WTC11 (cell line): Measurements from ENCODE around the gene GCSAM. TPM values are rescaled to one million over a fixed set of nuclear protein-coding genes. Genes with fewer than 3 reads are reported as not detected.
A peak's percentile ranks its signal among the peaks of the same experiment; 100 is the strongest.

Experiments
- ATAC-seq: fragments of 200-7000 bp; cut with Tn5 transposase; 2 replicates; pipeline ENCODE4 v1.10.0; 2021; ENCODE audit warnings: mild to moderate bottlenecking, moderate library complexity
- CTCF ChIA-PET: fragments of 300-600 bp; sonication (Branson Sonifier 250); formaldehyde crosslinking; loops from one replicate; lab custom pipeline; 2021; ENCODE audit warnings: antibody characterized with exemption; lab: Charles Lee
- POLR2A ChIA-PET: fragments of 350-600 bp; sonication (Branson Sonifier 250); formaldehyde crosslinking; loops from one replicate; lab custom pipeline; 2021; ENCODE audit warnings: antibody characterized with exemption; lab: Charles Lee
- DNase-seq: peaks from one replicate; pipeline ENCODE4 v3.0.0; 2021; ENCODE audit warnings: low spot score
- H3K27ac Mint-ChIP-seq: 2 replicates; pipeline ENCODE4 v1.8.0; 2021; ENCODE audit warnings: mixed read lengths
- H3K27me3 Mint-ChIP-seq: 2 replicates; pipeline ENCODE4 v1.8.0; 2021; ENCODE audit warnings: low read depth, mild to moderate bottlenecking, moderate library complexity, mixed read lengths
- H3K36me3 Mint-ChIP-seq: 2 replicates; pipeline ENCODE4 v1.8.0; 2021; ENCODE audit warnings: mixed read lengths
- H3K4me1 Mint-ChIP-seq: 2 replicates; pipeline ENCODE4 v1.8.0; 2022; ENCODE audit warnings: mixed read lengths
- H3K4me3 Mint-ChIP-seq: 2 replicates; pipeline ENCODE4 v1.8.0; 2021; ENCODE audit warnings: mild to moderate bottlenecking, moderate library complexity, mixed read lengths
- H3K9me3 Mint-ChIP-seq: 2 replicates; pipeline ENCODE4 v1.8.0; 2021; ENCODE audit warnings: mixed read lengths
- CREM ChIP-seq: sonication (generic); formaldehyde crosslinking; IDR thresholded peaks from 2 replicates; pipeline ENCODE4 v1.8.1; 2022; ENCODE audit warnings: mild to moderate bottlenecking, missing genetic modification reagents, moderate library complexity
- EMX1 ChIP-seq: fragments of 250-450 bp; sonication (Bioruptor Pico); IDR thresholded peaks from 2 replicates; pipeline ENCODE4 v1.8.0; 2021; ENCODE audit warnings: mild to moderate bottlenecking
- ESRRA ChIP-seq: sonication (generic); formaldehyde crosslinking; IDR thresholded peaks from 2 replicates; pipeline ENCODE4 v1.8.1; 2022; ENCODE audit warnings: mild to moderate bottlenecking, missing genetic modification reagents, borderline replicate concordance
- IRF2 ChIP-seq: sonication (generic); formaldehyde crosslinking; IDR thresholded peaks from 2 replicates; pipeline ENCODE4 v1.8.0; 2022; ENCODE audit warnings: low read depth, missing genetic modification reagents, borderline replicate concordance
- KAT7 ChIP-seq: sonication (generic); formaldehyde crosslinking; IDR thresholded peaks from 2 replicates; pipeline ENCODE4 v1.8.1; 2023; ENCODE audit warnings: missing genetic modification reagents, mild to moderate bottlenecking, borderline replicate concordance
- PRRX2 ChIP-seq: fragments of 250-450 bp; sonication (Bioruptor Pico); IDR thresholded peaks from 2 replicates; pipeline ENCODE4 v1.8.0; 2021; ENCODE audit warnings: mild to moderate bottlenecking
- ZNF281 ChIP-seq: sonication (generic); formaldehyde crosslinking; IDR thresholded peaks from 2 replicates; pipeline ENCODE4 v1.8.0; 2023; ENCODE audit warnings: mild to moderate bottlenecking, missing genetic modification reagents
- total RNA-seq: library from RNA; stranded (reverse); gene quantifications from 3 replicates; pipeline ENCODE4 v1.2.3, GENCODE V29; 2021
- TF ChIP-seq, protein P1 (sequence below): fragments of 250-450 bp; sonication (Bioruptor Pico); IDR thresholded peaks from 2 replicates; pipeline ENCODE4 v1.9.0; 2021; ENCODE audit warnings: mild to moderate bottlenecking, borderline replicate concordance
- TF ChIP-seq, protein P2 (sequence below): fragments of 250-450 bp; sonication (Bioruptor Pico); IDR thresholded peaks from 2 replicates; pipeline ENCODE4 v1.9.0; 2021; ENCODE audit warnings: mild to moderate bottlenecking
- TF ChIP-seq, protein P3 (sequence below): sonication (generic); formaldehyde crosslinking; IDR thresholded peaks from 2 replicates; pipeline ENCODE4 v1.8.1; 2023; ENCODE audit warnings: mild to moderate bottlenecking, missing genetic modification reagents, moderate library complexity

GCSAM gene
- total RNA-seq, 1 experiment from 2014 or later, result 0.17 TPM

- TF ChIP-seq, protein P1, sequence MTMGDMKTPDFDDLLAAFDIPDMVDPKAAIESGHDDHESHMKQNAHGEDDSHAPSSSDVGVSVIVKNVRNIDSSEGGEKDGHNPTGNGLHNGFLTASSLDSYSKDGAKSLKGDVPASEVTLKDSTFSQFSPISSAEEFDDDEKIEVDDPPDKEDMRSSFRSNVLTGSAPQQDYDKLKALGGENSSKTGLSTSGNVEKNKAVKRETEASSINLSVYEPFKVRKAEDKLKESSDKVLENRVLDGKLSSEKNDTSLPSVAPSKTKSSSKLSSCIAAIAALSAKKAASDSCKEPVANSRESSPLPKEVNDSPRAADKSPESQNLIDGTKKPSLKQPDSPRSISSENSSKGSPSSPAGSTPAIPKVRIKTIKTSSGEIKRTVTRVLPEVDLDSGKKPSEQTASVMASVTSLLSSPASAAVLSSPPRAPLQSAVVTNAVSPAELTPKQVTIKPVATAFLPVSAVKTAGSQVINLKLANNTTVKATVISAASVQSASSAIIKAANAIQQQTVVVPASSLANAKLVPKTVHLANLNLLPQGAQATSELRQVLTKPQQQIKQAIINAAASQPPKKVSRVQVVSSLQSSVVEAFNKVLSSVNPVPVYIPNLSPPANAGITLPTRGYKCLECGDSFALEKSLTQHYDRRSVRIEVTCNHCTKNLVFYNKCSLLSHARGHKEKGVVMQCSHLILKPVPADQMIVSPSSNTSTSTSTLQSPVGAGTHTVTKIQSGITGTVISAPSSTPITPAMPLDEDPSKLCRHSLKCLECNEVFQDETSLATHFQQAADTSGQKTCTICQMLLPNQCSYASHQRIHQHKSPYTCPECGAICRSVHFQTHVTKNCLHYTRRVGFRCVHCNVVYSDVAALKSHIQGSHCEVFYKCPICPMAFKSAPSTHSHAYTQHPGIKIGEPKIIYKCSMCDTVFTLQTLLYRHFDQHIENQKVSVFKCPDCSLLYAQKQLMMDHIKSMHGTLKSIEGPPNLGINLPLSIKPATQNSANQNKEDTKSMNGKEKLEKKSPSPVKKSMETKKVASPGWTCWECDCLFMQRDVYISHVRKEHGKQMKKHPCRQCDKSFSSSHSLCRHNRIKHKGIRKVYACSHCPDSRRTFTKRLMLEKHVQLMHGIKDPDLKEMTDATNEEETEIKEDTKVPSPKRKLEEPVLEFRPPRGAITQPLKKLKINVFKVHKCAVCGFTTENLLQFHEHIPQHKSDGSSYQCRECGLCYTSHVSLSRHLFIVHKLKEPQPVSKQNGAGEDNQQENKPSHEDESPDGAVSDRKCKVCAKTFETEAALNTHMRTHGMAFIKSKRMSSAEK (CRISPR knock-in tag), result no peak
- TF ChIP-seq CREM (CRISPR knock-in tag) (no peak), IRF2 (CRISPR knock-in tag) (no peak), PRRX2 (CRISPR knock-in tag) (no peak), KAT7 (CRISPR knock-in tag) (no peak), ZNF281 (CRISPR knock-in tag) (no peak)
Observed at GRCh38 chr3:112093180-112093522, 39.9 kb downstream of the GCSAM start (continued).

DNA sequence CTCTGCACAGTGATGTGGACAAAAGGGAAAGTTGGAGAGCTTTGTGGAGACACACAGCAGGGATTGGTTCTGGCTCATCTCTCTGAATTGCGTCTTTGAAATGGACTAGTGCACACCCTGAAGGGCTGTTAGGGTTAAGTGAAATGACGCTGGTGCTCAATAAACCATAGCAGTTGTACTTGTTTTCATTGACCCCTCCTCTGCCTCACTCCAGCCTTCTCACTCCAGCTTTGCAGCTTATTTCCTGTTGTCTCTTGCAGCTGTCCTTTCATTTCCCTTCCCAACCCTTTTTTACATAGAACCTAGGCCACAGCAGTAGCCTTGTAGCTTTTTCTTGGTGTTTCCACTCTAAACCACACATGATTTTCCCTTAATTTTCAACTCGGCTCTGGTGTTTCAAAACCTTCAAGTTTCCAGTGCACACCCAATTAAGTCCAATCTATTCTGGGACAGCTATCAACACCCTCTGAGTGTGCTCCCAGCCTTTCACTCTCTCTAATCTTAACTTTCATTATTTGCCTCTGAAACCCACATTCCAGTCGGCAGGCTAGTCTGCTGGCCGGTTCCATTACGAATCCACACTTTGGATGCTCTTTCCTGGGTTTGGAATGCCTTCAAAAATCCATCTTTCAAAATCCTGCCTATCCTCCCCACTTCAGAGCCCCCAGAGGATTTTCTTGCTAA lies 40.4 kb downstream of the GCSAM start:
- H3K27ac Mint-ChIP-seq, result peak overlapping the region; percentile 69
- H3K4me1 Mint-ChIP-seq, result peaks cover 54% of the 10 kb centered on the region
- DNase-seq, result no peak
- peak; percentile 81 for ATAC-seq
- TF ChIP-seq EMX1 (CRISPR knock-in tag) (no peak), PRRX2 (CRISPR knock-in tag) (no peak)
- TF ChIP-seq, protein P2, sequence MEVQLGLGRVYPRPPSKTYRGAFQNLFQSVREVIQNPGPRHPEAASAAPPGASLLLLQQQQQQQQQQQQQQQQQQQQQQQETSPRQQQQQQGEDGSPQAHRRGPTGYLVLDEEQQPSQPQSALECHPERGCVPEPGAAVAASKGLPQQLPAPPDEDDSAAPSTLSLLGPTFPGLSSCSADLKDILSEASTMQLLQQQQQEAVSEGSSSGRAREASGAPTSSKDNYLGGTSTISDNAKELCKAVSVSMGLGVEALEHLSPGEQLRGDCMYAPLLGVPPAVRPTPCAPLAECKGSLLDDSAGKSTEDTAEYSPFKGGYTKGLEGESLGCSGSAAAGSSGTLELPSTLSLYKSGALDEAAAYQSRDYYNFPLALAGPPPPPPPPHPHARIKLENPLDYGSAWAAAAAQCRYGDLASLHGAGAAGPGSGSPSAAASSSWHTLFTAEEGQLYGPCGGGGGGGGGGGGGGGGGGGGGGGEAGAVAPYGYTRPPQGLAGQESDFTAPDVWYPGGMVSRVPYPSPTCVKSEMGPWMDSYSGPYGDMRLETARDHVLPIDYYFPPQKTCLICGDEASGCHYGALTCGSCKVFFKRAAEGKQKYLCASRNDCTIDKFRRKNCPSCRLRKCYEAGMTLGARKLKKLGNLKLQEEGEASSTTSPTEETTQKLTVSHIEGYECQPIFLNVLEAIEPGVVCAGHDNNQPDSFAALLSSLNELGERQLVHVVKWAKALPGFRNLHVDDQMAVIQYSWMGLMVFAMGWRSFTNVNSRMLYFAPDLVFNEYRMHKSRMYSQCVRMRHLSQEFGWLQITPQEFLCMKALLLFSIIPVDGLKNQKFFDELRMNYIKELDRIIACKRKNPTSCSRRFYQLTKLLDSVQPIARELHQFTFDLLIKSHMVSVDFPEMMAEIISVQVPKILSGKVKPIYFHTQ (CRISPR knock-in tag), result no peak
- ChIA-PET POLR2A (interaction anchor here (0.6 kb wide), 2 partner anchors 18 to 470 kb away, joined by 3 read pairs; partner anchors contain the start of gene SLC35A5), CTCF (interaction anchor here (2.3 kb wide), 1 partner anchor 19 kb away, joined by 12 read pairs; no protein-coding TSS in a partner anchor)
- H3K36me3 Mint-ChIP-seq, result no peaks in the 10 kb centered on the region
- H3K4me3 Mint-ChIP-seq, result no peak overlapping the region; the same call in 1 of the 2 replicates
- H3K9me3 Mint-ChIP-seq, result no peaks in the 10 kb centered on the region
- no peaks in the 10 kb centered on the region for H3K27me3 Mint-ChIP-seq

GRCh38 chr3:112090887-112091586 lies 42.0 kb downstream of the GCSAM start:
- DNase-seq (no peak), ATAC-seq (no peak)
- Mint-ChIP-seq H3K4me1 (peaks cover 63% of the 10 kb centered on the region), H3K27me3 (0 out of 2 replicates have a peak, but pooled peaks cover under 1% of the 10 kb centered on the region), H3K4me3 (no peak overlapping the region), H3K27ac (peak overlapping the region; percentile 31; the same call in 1 of the 2 replicates), H3K36me3 (no peaks in the 10 kb centered on the region), H3K9me3 (no peaks in the 10 kb centered on the region)
- CTCF ChIA-PET, result interaction anchor here (0.6 to 2.3 kb wide), 4 partner anchors 20 to 263 kb away, joined by 4 to 12 read pairs (median 6); no protein-coding TSS in a partner anchor
- no peak for TF ChIP-seq PRRX2 (CRISPR knock-in tag)
- TF ChIP-seq ESRRA (CRISPR knock-in tag), result no peak
- TF ChIP-seq, protein P3, sequence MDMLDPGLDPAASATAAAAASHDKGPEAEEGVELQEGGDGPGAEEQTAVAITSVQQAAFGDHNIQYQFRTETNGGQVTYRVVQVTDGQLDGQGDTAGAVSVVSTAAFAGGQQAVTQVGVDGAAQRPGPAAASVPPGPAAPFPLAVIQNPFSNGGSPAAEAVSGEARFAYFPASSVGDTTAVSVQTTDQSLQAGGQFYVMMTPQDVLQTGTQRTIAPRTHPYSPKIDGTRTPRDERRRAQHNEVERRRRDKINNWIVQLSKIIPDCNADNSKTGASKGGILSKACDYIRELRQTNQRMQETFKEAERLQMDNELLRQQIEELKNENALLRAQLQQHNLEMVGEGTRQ (CRISPR knock-in tag), result no peak
- POLR2A ChIA-PET, result no interaction called here
